Ammon's horn (tissue), 1 donor: ENCODE data around the gene MBP.

Experiments used
- DNase-seq: peaks from one replicate; pipeline ENCODE4 v3.0.0-alpha.2; 2016; ENCODE audit warnings: low spot score

Gene MBP

GRCh38 chr18:77133835-77134496, 1.4 kb upstream of the MBP start:
- DNase-seq, result no peak

DNA sequence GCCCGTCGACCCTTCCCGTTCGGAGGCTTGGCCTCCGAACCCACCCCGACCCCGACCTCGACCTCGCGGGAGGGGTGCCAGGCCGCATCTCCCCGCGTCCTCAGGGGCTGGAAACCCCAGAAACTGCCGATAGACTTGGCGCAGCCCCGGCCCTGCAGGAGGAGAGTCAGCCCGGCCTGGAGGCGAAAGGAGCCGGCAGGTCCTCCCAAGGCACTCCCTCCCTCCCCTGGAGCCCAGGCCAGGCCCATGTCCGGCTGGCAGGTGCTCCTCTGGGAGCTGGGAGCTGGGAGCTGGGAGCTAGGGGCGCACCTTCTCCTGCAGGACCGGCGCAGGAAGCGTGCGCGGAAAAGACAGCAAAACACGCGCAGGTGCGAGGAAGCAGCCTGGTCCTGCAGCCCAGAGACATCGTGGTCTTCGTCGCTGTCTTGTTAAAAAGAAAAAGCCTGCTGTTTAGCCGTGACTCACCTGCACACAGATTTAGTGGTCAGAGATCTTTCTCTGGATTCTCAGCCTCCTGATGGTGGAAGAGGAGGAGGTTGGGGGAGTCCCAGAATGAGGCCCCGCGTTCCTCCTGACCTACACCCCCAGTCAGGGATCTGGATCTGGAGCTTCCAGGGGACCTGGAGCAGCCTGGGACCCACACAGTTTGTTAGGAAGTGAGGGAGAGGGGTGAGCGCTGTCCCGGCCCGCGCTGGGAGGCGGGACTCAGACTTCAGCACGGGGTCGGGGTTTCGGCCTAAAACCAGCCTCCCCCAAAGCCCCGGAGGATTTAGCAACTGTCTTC, 660 bp upstream of the MBP start:
- DNase-seq, result no peak

DNA sequence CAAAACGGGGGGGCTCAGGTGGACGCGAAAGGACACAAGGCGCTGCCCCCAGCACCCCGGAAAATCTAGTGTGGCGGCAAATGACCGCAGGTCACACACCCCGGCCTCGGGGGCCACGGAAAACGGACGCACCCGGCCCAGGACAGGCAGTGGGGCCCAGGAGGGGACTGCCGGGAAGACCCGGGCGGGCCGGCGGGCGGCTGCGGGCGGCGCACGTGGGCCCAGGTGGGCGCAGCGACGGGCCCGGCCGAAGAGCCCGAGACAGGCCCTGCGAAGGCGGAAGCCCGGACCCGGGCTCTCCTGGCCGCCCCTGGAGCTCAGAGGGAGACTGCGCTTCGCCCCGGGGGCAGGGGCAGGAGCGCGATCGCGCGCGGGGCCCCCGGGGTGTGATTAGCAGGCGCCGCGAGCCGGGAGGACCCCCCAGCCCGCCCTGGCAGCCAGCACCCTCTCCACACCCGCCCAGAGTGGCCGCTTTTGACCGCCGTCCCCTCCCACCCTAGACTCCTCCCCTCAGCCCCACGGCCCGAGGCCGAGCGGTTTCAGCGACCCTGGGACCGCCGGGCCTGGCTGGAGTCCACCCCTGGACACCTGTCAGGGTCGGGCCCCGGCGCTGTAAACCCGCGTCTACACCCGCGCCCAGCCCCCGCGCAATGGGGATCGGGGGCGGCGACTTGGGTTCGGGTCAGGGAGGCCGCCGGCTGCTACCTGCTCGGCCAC, 773 bp downstream of the MBP start:
- DNase-seq, result no peak

DNA sequence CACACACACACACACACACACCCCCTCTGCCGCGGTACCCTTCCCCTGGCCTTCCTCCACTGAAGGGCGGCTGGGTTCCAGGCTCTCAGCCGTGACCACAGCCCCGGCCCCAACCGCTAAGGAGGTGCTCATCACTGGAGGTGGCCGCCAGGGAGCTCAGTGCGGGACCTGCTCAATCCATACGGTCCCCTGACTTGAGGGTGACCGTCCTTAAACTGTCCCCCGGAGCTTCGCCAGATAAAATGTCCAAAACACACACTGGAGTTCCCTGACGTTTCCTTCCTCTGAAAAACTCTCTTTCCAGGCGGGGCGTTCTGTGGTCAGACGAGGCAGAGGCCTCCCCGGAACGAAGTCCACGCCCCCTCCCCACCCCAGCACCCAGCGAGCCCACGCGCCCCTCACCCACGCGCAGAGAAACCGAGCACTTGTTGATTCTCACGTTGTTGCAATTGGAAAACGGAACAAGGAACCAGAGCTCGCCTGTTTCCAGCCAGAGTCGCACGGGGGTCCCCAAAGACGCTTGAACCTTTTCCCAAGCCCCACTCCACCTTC, 1.4 kb downstream of the MBP start:
- DNase-seq, result no peak

GRCh38 chr18:77130229-77131099, 2.1 kb downstream of the MBP start:
- no peak for DNase-seq

DNA sequence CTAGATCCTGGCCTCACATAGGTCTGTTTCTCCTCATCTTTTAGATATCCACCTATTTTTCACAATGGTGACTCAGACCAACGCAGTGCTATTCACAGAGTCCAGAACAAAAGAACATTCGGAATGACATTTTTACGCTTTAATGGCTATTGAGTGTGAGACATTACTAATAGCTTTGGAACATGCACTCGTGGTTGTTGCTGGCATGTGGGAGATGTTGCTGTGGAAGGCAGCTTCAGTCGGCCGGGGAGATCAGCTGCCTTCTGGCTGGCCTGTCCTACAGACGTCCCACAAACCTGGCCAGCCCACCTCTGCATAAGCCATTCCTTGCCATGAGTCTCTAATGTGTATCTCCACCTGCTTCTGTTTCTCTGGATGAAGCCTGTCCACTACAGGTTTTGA, 3.4 kb downstream of the MBP start:
- DNase-seq, result no peak

DNA sequence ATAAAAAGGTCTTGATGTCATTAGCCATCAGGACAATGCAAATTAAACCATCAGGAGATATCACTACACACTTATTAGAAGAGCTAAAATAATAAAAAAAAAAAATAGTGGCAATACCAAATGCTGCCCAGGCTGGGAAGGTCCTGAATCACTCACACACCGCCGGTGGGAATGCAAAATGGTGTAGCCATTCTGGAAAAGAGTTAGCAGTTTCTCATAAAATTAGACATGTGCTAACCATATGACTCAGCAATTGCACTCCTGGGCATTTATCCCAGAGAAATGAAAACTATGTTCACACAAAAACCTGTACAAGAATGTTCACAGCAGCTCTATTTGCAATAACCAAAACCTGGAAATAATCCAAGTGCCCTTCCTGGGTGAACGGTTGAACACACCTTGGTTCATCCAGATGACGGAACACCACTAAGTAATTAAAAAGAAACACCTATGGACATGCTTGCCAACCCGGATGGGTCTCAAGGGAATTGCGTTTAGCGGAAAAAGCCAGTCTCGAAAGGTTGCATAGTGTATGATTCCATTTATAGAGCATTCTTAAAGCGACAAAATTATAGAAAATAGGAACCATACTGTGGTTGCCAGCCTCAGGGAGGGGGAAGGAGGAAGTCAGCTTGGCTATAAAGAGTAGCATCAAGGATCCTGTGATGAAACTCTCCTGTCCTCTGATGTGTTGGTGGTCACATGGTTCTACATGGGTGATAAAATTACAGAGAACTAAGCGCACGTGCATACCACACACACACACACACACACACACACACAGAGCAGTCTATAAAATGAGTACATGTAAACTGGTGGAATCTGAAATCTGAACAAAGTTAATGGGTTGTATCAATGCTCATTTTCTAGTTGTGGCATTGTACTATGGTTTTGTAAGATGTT, 4.6 kb downstream of the MBP start:
- peak; percentile 54 for DNase-seq

DNA sequence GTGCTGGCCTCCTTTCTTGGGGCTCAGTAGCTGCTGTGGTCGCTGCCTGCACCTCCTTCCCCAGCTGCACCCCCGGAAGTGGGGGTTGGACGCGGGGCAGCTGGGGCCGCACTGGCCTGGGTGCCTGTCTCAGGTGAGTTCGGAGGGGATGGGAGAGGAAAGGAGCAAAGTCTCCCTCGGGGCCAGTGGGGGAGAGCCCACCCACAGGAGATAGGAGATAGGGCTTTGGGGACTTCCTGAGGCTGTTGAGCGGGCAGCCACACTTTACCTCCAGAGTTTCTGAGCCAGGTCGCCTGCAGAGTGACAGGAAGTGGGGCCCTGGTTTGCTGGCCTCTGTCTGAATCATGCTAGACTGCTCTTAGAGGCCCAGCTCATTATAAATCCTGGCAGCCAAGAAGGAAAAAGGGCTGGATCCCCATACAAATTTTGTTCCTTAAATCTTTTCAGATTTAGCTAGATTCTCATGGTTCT, 8.1 kb downstream of the MBP start:
- DNase-seq, result no peak

- DNase-seq, result no peak
Measured at GRCh38 chr18:77123320-77124231, 9.0 kb downstream of the MBP start.

DNA sequence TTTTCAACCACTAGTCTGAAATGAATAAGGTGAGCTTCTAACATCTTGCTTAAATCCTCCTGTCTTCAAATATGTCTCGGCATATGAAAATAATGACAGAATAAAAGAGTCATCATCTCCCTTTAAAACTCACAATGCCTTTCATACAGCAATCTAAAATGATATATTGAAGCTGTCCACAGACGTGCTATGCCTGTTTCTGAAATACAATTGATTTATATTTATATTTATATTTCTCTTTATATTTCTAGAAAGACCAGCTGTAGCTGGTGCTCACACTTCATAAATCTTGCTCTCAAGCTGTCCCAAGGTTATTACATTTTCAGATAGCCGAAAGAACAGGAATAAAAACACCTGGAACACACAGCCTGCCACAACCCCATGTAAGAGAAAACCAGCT, 11.1 kb downstream of the MBP start:
- no peak for DNase-seq

GRCh38 chr18:77119851-77120491, 12.6 kb downstream of the MBP start:
- DNase-seq, result no peak

GRCh38 chr18:77119101-77119850, 13.3 kb downstream of the MBP start:
- DNase-seq, result no peak

- no peak for DNase-seq
Measured at GRCh38 chr18:77118256-77119090, 14.1 kb downstream of the MBP start.

DNA sequence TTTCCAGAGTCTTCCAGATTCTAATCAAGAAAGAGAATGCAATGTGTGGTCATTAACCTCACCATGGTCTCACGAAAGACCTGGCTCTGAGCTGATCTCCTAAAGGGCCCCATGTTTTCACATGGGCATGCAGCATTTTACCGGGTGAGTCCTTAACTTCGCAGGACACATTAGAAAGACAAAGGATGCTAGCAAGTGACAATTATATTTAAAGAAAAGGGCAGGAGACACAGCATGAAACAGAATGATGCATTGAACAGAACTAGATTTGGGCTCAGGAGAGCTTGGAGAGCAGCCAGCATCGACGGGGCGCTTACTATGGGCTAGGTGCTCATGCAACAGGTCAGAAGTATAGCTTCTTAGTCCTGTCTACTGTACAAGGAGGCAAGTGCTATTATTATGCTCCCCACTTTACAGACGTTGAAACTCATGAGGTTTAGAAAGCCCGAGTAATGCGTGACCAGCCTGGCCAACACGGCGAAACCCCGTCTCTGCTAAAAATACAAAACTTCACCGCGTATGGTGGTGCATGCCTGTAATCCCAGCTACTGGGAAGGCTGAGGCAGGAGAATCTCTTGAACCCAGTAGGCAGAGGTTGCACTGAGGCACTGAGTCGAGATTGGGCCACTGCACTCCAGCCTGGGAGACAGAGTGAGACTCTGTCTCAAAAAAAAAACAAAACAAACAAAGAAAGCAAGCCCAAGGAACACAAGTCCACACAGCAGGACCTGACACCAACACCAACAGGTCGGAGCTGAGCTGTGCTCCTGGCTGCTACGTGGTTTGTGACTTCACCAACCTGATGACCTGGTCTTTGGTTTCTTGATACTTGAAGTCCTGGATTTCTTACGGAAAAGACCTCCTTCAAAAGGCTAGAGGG, 16.1 kb downstream of the MBP start:
- DNase-seq, result no peak

DNA sequence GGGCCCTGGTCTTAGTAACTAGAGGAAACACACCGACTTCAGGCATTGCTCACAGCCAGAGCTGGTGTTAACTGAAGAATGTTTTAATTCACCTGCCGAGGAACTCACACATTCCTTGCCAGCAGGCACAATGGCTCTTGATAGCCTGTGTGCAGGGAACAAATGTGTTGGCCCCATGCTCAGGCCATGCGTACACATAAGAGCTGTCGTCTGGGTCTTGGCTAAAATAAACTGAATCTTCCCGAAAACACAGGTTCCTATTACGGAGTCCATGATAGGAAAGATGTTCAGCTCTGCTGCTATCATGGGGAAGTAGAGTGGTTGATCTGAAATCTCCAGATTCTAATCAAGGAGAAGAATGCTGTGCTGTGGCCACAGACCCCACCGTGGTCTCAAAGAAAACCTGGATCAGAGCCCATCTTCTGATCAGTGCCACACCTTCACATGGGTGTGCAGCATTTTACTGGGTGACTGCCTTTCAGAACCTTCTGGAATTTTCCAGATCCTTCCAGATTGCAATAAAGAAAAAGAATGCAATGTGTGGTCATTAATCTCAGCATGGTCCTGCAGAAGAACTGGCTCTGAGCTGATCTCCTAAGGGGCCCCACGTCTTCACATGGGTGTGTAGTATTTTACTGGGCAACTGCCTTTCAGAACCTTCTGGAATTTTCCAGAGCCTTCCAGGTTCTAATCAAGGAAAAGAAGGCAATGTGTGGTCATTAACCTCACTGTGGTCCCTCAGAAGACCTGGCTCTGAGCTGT, 17.2 kb downstream of the MBP start:
- no peak for DNase-seq
